Parathyroid adenoma (tissue), 2 donors: ENCODE results near the gene TCF3.
"Not testable (repeated sequence)": the region's sequence is repeated elsewhere in the genome, so short reads cannot be mapped to it uniquely, and the experiment has no call there.

Experiments used
- H2AFZ ChIP-seq: fragments of 300-600 bp; sonication (generic); one replicate; pipeline ENCODE4 v1.7.0; 2017; ENCODE audit warnings: antibody characterized with exemption, mild to moderate bottlenecking
- H3K27ac ChIP-seq: fragments of 300-600 bp; sonication (generic); one replicate; pipeline ENCODE4 v1.7.0; 2017
- H3K27me3 ChIP-seq: fragments of 300-600 bp; sonication (generic); one replicate; pipeline ENCODE4 v1.7.0; 2017; ENCODE audit warnings: low read length; ENCODE audit not compliant: control insufficient read depth, insufficient read depth
- H3K36me3 ChIP-seq: fragments of 300-600 bp; sonication (generic); one replicate; pipeline ENCODE4 v1.7.0; 2017; ENCODE audit warnings: low read length; ENCODE audit not compliant: control insufficient read depth, insufficient read depth
- H3K4me1 ChIP-seq: fragments of 300-600 bp; sonication (generic); one replicate; pipeline ENCODE4 v1.7.0; 2017; ENCODE audit warnings: control low read depth
- H3K4me2 ChIP-seq: fragments of 300-600 bp; sonication (generic); one replicate; pipeline ENCODE4 v1.7.0; 2017; ENCODE audit warnings: low read length
- H3K4me3 ChIP-seq: fragments of 300-600 bp; sonication (generic); one replicate; pipeline ENCODE4 v1.7.0; 2017; ENCODE audit warnings: low read depth, low read length
- H3K79me2 ChIP-seq: fragments of 300-600 bp; sonication (generic); one replicate; pipeline ENCODE4 v1.7.0; 2017; ENCODE audit warnings: control low read depth
- H3K9ac ChIP-seq: fragments of 300-600 bp; sonication (generic); one replicate; pipeline ENCODE4 v1.7.0; 2017; ENCODE audit warnings: mild to moderate bottlenecking
- H3K9me3 ChIP-seq: fragments of 300-600 bp; sonication (generic); one replicate; pipeline ENCODE4 v1.7.0; 2017; ENCODE audit warnings: low read length; ENCODE audit not compliant: control insufficient read depth
- CTCF ChIP-seq: fragments of 300-600 bp; sonication (generic); IDR thresholded peaks from one replicate; pipeline ENCODE4 v1.7.0; 2017; ENCODE audit warnings: antibody characterized with exemption, mild to moderate bottlenecking
- donor health status: primary hyperparathyroidism.

Gene TCF3

GRCh38 chr19:1668048-1668485 is 15.7 kb upstream of the TCF3 start:
- Histone ChIP-seq H3K4me2 (no peak overlapping the region), H3K36me3 (no peaks in the 10 kb centered on the region), H3K79me2 (no peaks in the 10 kb centered on the region), H3K9ac (no peak overlapping the region), H3K27me3 (peaks cover 3% of the 10 kb centered on the region), H3K4me1 (no peaks in the 10 kb centered on the region), H2AFZ (no peak overlapping the region), H3K9me3 (no peaks in the 10 kb centered on the region), H3K4me3 (no peak overlapping the region), H3K27ac (no peak overlapping the region)
- no peak for TF ChIP-seq CTCF

- no peak overlapping the region for H3K4me3 ChIP-seq
These were observed 13.2 kb upstream of the TCF3 start for GRCh38 chr19:1665565-1666047.

GRCh38 chr19:1663852-1664251 is 11.4 kb upstream of the TCF3 start:
- H2AFZ ChIP-seq = no peak overlapping the region

More at GRCh38 chr19:1665565-1666047, 13.2 kb upstream of the TCF3 start:
- H3K9me3 ChIP-seq = no peaks in the 10 kb centered on the region
- H2AFZ ChIP-seq = no peak overlapping the region
- TF ChIP-seq CTCF = no peak
- no peak overlapping the region for H3K4me2 ChIP-seq
- no peaks in the 10 kb centered on the region for H3K36me3 ChIP-seq
- H3K79me2 ChIP-seq = no peaks in the 10 kb centered on the region
- no peak overlapping the region for H3K9ac ChIP-seq
- H3K27me3 ChIP-seq = peaks cover 3% of the 10 kb centered on the region
- H3K27ac ChIP-seq = no peak overlapping the region
- no peaks in the 10 kb centered on the region for H3K4me1 ChIP-seq

GRCh38 chr19:1663227-1663626 is 10.8 kb upstream of the TCF3 start:
- not testable (repeated sequence) for H3K27ac ChIP-seq, H2AFZ ChIP-seq, H3K9ac ChIP-seq, H3K36me3 ChIP-seq, H3K79me2 ChIP-seq, H3K27me3 ChIP-seq, H3K4me2 ChIP-seq, H3K4me3 ChIP-seq, H3K9me3 ChIP-seq, H3K4me1 ChIP-seq

More at GRCh38 chr19:1663852-1664251, 11.4 kb upstream of the TCF3 start:
- TF ChIP-seq CTCF = no peak
- no peak overlapping the region for H3K27ac ChIP-seq
- peaks cover 3% of the 10 kb centered on the region for H3K27me3 ChIP-seq
- H3K9ac ChIP-seq = no peak overlapping the region
- H3K9me3 ChIP-seq = no peaks in the 10 kb centered on the region
- H3K4me1 ChIP-seq = no peaks in the 10 kb centered on the region
- H3K36me3 ChIP-seq = no peaks in the 10 kb centered on the region
- H3K79me2 ChIP-seq = no peaks in the 10 kb centered on the region
- H3K4me2 ChIP-seq = no peak overlapping the region
- H3K4me3 ChIP-seq = no peak overlapping the region

- Histone ChIP-seq H3K4me1 (no peaks in the 10 kb centered on the region), H3K36me3 (no peaks in the 10 kb centered on the region)
These were observed 9.6 kb upstream of the TCF3 start for GRCh38 chr19:1661995-1662394.

More at GRCh38 chr19:1661995-1662394, 9.6 kb upstream of the TCF3 start:
- Histone ChIP-seq H3K27me3 (no peaks in the 10 kb centered on the region), H3K9ac (no peak overlapping the region), H3K27ac (no peak overlapping the region), H3K4me2 (no peak overlapping the region), H3K79me2 (no peaks in the 10 kb centered on the region), H3K4me3 (no peak overlapping the region), H2AFZ (no peak overlapping the region), H3K9me3 (no peaks in the 10 kb centered on the region)
- no peak for TF ChIP-seq CTCF
